ENCODE results near the gene CREBRF. TPM values are rescaled to one million over a fixed set of nuclear protein-coding genes. Genes with fewer than 3 reads are reported as not detected.

The CREBRF gene
- total and polyA plus RNA-seq, 9 of the 15 experiments (the other 6 are each of a cell fraction or from before 2014, with no cell fraction given): 1.1 to 4.9 (median 2.9) TPM

GRCh38 chr5:173055983-173056782, at the start of gene CREBRF (continued):
- TF ChIP-seq ZBTB34 (CRISPR knock-in tag; IDR thresholded peaks at IDR 0.05): no peak
- no peak for TF ChIP-seq NUFIP1 (IDR thresholded peaks at IDR 0.05; ENCODE audit: partially characterized antibody)
- no peak for TF ChIP-seq SMARCA5 (IDR thresholded peaks at IDR 0.05)
- no peak for TF ChIP-seq TSHZ1 (CRISPR knock-in tag; IDR thresholded peaks at IDR 0.05)
- no peak for TF ChIP-seq BDP1 (IDR thresholded peaks at IDR 0.05; ENCODE audit: insufficient read depth, insufficient read length)
- no peak for TF ChIP-seq FOXP4 (CRISPR knock-in tag; IDR thresholded peaks at IDR 0.05; ENCODE audit: borderline replicate concordance)
- TF ChIP-seq CEBPG (CRISPR knock-in tag; IDR thresholded peaks at IDR 0.05): no peak
- no peak for TF ChIP-seq CEBPG (tag; conservative IDR thresholded peaks at IDR 0.05 in 1 of 2, IDR thresholded peaks at IDR 0.05 in 1 of 2)
- TF ChIP-seq ZFP91 (CRISPR knock-in tag; IDR thresholded peaks at IDR 0.05): no peak
- no peak for TF ChIP-seq ZNF41 (CRISPR knock-in tag; conservative IDR thresholded peaks at IDR 0.05)
- no peak for TF ChIP-seq SMARCB1 (IDR thresholded peaks at IDR 0.05; ENCODE audit: insufficient read length, low read depth)
- TF ChIP-seq ZHX1 (conservative IDR thresholded peaks at IDR 0.05; ENCODE audit: low read length): no peak
- TF ChIP-seq HES1 (IDR thresholded peaks at IDR 0.05; ENCODE audit: low read depth): peak; percentile 56; the same call in 1 of the 2 replicates
- TF ChIP-seq SREBF1 (IDR thresholded peaks at IDR 0.05; ENCODE audit: borderline replicate concordance, low read depth, low read length): peak; percentile 91
